Upper lobe of right lung (tissue), 1 donor: Measurements from ENCODE around the gene LEO1. TPM values are rescaled to one million over a fixed set of nuclear protein-coding genes. Genes with fewer than 3 reads are reported as not detected.

Source experiments
- ATAC-seq: fragments of 200-7000 bp; cut with Tn5 transposase; one replicate; pipeline ENCODE4 v1.9.1; 2020; ENCODE audit warnings: mild to moderate bottlenecking, moderate library complexity
- DNase-seq: peaks from one replicate; pipeline ENCODE4 v3.0.0-alpha.2; 2020
- H3K27ac ChIP-seq: fragments of 200-600 bp; one replicate; pipeline ENCODE4 v1.8.0; 2022
- H3K27me3 ChIP-seq: fragments of 200-600 bp; one replicate; pipeline ENCODE4 v1.8.0; 2022; ENCODE audit warnings: mild to moderate bottlenecking
- H3K36me3 ChIP-seq: fragments of 200-600 bp; one replicate; pipeline ENCODE4 v1.8.0; 2022
- H3K4me1 ChIP-seq: fragments of 200-600 bp; one replicate; pipeline ENCODE4 v1.8.0; 2022
- H3K4me3 ChIP-seq: fragments of 200-600 bp; one replicate; pipeline ENCODE4 v1.8.0; 2022; ENCODE audit warnings: mild to moderate bottlenecking
- H3K9me3 ChIP-seq: fragments of 200-600 bp; one replicate; pipeline ENCODE4 v1.8.0; 2022
- CTCF ChIP-seq: fragments of 200-600 bp; IDR thresholded peaks from one replicate; pipeline ENCODE4 v1.8.0; 2022; ENCODE audit warnings: antibody characterized with exemption
- intact Hi-C: fragments of 100-400 bp; cut with DNase I; formaldehyde crosslinking; loops from one replicate; pipeline ENCODE4 v1.11.0; 2022
- total RNA-seq: library from RNA; stranded (reverse); fragmentation: NEBNext Ultra II Directional; extraction: Animal tissue kit (Norgen Biotek cat#: 25700); gene quantifications from one replicate; pipeline ENCODE4 v1.2.1, GENCODE V29; 2021
- donor health status: DM: no; HTN: yes; CAD: no; lungs with severe emphysema.

Gene LEO1
- total RNA-seq, 1 donor from 2014 or later: 13.2 TPM

- no peak overlapping the region for H3K27ac ChIP-seq
- peaks cover 90% of the 10 kb centered on the region for H3K36me3 ChIP-seq
- peak; percentile 95 for ATAC-seq
- no peaks in the 10 kb centered on the region for H3K27me3 ChIP-seq
- TF ChIP-seq CTCF: no peak
- no peak overlapping the region for H3K4me3 ChIP-seq
- DNase-seq: no peak
- intact Hi-C loops: no loop called here
- H3K9me3 ChIP-seq: no peaks in the 10 kb centered on the region
- H3K4me1 ChIP-seq: no peaks in the 10 kb centered on the region
These were observed 64.3 kb downstream of the LEO1 start for GRCh38 chr15:51907136-51907862.

- no peak for TF ChIP-seq CTCF
- no peaks in the 10 kb centered on the region for H3K27me3 ChIP-seq
- DNase-seq (no peak), ATAC-seq (peak; percentile 21)
- H3K4me1 ChIP-seq: no peaks in the 10 kb centered on the region
- H3K36me3 ChIP-seq: peaks cover 94% of the 10 kb centered on the region
- H3K9me3 ChIP-seq: no peaks in the 10 kb centered on the region
- H3K4me3 ChIP-seq: no peak overlapping the region
- intact Hi-C loops: no loop called here
- H3K27ac ChIP-seq: no peak overlapping the region
These were observed 66.6 kb downstream of the LEO1 start for GRCh38 chr15:51904931-51905330.

GRCh38 chr15:51904421-51904820 is 67.2 kb downstream of the LEO1 start:
- Histone ChIP-seq H3K27me3 (no peaks in the 10 kb centered on the region), H3K27ac (no peak overlapping the region), H3K9me3 (no peaks in the 10 kb centered on the region), H3K36me3 (peaks cover 94% of the 10 kb centered on the region), H3K4me3 (no peak overlapping the region), H3K4me1 (no peaks in the 10 kb centered on the region)
- no peak for DNase-seq
- no peak for ATAC-seq
- TF ChIP-seq CTCF: no peak
- intact Hi-C loops: no loop called here

GRCh38 chr15:51889486-51889885 is 82.1 kb downstream of the LEO1 start:
- H3K9me3 ChIP-seq: no peaks in the 10 kb centered on the region
- H3K27ac ChIP-seq: no peak overlapping the region
- DNase-seq: no peak
- peaks cover 5% of the 10 kb centered on the region for H3K4me1 ChIP-seq
- no peak for TF ChIP-seq CTCF
- ATAC-seq: no peak
- intact Hi-C loops: loop anchor here (10.0 kb wide), 1 partner anchor 65 kb away; the partner anchor contains the start of gene TMOD3
- peaks cover 57% of the 10 kb centered on the region for H3K36me3 ChIP-seq
- H3K4me3 ChIP-seq: no peak overlapping the region
- H3K27me3 ChIP-seq: no peaks in the 10 kb centered on the region

- Histone ChIP-seq H3K36me3 (peaks cover 49% of the 10 kb centered on the region), H3K27ac (no peak overlapping the region), H3K4me3 (no peak overlapping the region), H3K27me3 (no peaks in the 10 kb centered on the region), H3K9me3 (no peaks in the 10 kb centered on the region), H3K4me1 (peaks cover 13% of the 10 kb centered on the region)
- intact Hi-C loops: loop anchor here (10.0 kb wide), 1 partner anchor 64 kb away; the partner anchor contains the start of gene TMOD3
- DNase-seq (no peak), ATAC-seq (peak; percentile 46)
- TF ChIP-seq CTCF: peak; percentile 76
These were observed 82.9 kb downstream of the LEO1 start for GRCh38 chr15:51888593-51889195.

Other genes with a start within 250 kb of the LEO1 start
- 20.6 TPM for gene LYSMD2, start 234.1 kb downstream of the LEO1 start, total RNA-seq
- 16.1 TPM for gene TMOD2, start 220.2 kb downstream of the LEO1 start, total RNA-seq
- 78.4 TPM for gene TMOD3, start 142.1 kb downstream of the LEO1 start, total RNA-seq
- 20.9 TPM for gene MAPK6, start 47.4 kb upstream of the LEO1 start, total RNA-seq
- not detected for gene BCL2L10, start 141.0 kb upstream of the LEO1 start, total RNA-seq
- 16.7 TPM for gene GNB5, start 219.6 kb upstream of the LEO1 start, total RNA-seq